Transverse colon (tissue), 4 donors: Measurements from ENCODE around the gene HSD17B3.

ENCODE experiments used
- CTCF ChIP-seq, 5 experiments: fragments of 200-600 bp in 3 of 5; fragments of 450-650 bp in 2 of 5; sonication (generic) in 3 of 5; IDR thresholded peaks; 1 replicate in 2 of 5; 2 replicates in 3 of 5; pipeline ENCODE4 v1.5.1; 2016 to 2017; ENCODE audit warnings: antibody characterized with exemption in 5 of 5, inconsistent platforms in 3 of 5, mild to moderate bottlenecking in 2 of 5, moderate library complexity in 1 of 5
- POLR2A ChIP-seq: fragments of 450-650 bp; IDR thresholded peaks from one replicate; pipeline ENCODE4 v1.6.1; 2016; ENCODE audit warnings: antibody characterized with exemption, mild to moderate bottlenecking, moderate library complexity
- POLR2AphosphoS5 ChIP-seq, 3 donors: sonication (generic); formaldehyde crosslinking; IDR thresholded peaks; one replicate each; pipeline ENCODE4 v1.6.1; 2016; ENCODE audit warnings: antibody characterized with exemption in 3 of 3

GRCh38 chr9:96187151-96187555, 114.8 kb downstream of the HSD17B3 start:
- TF ChIP-seq CTCF (IDR thresholded peaks at IDR 0.05) (no peak), POLR2A (no peak), POLR2AphosphoS5 (IDR thresholded peaks at IDR 0.05) (no peak)
